Activated T-helper 9 cell treated with anti-CD3 and anti-CD28 coated beads, Interleukin-2, amount 50 U/mL, for 16 hours (primary cell): ENCODE data around the gene UBXN6.

ENCODE experiments used
- DNase-seq: peaks from one replicate; pipeline ENCODE4 v3.0.0-alpha.2; 2020; ENCODE audit warnings: low read depth

The UBXN6 gene

DNA sequence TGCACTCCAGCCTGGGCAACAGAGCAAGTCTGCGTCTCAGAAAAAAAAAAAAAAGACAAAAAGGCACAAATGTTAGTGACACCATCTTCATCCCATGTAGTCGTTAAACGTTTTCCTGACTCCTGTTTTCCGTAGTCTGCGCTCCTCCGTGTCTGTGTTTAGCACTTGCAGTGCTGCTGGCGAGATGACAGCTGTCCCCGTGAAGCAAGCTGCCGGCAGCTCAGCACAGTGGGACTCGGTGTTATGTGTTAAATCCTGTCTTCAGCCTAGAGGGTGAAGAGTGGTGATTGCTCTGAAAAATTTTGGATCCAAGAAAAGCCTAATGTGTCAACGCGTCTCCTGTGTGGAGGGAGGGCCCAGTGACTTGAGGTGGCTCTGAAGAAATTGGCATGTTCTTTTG is 18.4 kb downstream of the UBXN6 start:
- DNase-seq = no peak

DNA sequence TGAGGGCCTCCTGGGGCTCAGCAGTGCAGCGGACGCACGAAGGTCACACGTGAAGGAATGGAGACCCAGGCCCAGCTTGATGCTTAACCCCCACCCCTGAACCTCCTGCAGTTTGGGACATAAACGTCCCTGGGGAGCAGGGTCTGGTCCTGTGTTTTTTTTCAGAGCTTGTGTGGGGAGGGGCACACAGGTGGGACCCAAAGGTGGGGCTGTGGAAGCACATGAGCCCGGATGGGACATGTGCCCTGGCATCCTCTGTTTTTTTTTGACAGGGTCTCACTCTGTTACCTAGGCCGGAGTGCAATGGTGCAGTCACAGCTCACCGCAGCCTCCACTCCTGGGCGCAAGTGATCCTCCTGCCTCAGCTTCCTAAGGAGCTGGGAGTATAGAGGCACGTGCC is 20.5 kb downstream of the UBXN6 start:
- no peak for DNase-seq

DNA sequence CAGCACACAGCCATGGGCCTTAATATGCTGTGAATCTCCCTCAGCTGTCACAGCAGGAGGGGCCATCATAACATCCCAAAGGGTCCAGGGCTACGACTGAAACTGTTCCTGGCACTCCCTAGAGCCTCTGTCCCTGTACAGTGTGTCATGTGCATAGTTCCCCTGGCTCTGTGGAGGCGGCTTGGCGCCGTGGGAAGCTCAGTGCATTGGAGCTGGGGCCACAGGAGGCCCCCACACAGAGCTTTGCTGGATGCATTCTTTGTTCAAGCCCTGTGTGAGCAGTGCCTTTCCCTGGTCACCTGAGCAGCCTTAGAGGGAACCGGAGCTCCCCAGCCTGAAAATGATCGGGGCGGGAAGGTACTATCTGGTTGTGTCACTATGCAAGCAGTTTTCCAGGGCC is 21.4 kb downstream of the UBXN6 start:
- DNase-seq = no peak

DNA sequence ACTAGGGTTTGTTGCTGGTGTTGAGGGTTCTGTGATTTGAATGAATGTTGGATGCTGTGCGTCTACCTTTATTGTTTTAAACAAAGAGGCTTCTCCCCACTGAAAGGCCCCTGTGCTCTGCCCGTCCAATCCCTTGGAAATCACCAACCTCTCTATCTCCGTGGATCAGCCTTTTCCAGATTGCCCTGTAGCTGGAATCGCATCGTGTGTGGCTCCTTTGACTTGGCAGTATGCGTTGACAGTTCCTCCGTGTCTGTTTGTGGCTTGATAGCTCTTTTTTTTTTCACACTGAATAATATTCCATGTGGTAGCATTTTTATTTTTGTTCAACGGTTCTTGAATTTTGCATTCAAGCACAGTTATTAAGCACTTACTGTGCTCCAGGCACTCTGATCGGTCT is 23.2 kb downstream of the UBXN6 start:
- DNase-seq = no peak

DNA sequence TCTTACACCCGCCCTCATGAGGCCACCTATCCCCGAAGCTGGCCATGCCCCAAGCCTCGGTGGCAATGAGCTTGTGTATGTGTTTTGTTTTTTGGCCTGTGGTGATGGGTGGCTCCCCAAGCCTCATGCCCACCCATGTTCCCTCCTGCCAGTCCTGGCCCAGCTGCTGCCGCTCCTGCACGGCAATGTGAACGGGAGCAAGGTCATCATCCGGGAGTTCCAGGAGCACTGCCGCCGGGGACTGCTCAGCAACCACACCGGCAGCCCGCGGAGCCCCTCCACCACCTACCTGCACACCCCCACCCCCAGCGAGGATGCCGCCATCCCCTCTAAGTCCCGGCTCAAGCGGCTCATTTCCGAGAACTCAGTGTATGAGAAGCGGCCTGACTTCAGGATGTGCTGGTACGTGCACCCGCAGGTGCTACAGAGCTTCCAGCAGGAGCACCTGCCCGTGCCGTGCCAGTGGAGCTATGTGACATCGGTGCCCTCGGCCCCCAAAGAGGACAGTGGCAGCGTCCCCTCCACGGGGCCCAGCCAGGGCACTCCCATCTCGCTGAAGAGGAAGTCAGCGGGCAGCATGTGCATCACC is 24.6 kb downstream of the UBXN6 start:
- no peak for DNase-seq

DNA sequence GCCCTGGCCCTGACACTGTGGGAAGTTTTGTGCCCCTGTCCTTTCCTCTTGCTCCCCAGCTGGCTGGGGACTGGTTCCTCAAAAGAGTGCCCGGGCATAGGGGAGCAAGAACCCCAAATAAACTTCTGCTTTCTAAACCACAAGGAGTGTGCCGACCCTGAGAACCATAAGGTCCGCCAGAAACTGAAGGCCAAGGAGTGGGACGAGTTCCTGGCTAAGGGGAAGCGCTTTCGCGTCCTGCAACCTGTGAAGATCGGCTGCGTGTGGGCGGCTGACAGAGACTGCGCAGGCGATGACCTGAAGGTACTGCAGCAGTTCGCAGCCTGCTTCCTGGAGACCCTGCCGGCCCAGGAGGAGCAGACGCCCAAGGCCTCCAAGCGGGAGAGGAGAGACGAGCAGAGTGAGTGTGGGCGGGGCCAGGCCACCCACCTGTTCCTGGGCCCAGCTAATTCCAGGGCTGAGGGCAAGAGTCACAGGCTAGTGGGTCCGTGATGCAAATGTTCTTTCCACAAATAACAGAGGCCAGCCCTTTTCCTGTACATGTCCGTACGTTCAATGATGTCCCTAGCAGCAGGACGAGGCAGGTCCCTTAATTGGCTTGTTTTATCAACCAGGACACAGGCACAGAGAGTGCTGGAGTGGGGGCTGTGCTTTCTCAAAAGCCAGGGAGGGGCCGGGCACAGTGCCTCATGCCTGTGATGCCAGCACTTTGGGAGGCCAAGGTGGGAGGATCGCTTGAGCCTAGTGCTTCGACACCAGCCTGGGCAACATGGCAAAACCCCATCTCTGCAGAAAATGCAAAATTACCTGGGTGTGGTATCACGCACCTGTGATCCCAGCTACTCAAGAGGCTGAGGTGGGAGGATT is 25.6 kb downstream of the UBXN6 start:
- DNase-seq = no peak

DNA sequence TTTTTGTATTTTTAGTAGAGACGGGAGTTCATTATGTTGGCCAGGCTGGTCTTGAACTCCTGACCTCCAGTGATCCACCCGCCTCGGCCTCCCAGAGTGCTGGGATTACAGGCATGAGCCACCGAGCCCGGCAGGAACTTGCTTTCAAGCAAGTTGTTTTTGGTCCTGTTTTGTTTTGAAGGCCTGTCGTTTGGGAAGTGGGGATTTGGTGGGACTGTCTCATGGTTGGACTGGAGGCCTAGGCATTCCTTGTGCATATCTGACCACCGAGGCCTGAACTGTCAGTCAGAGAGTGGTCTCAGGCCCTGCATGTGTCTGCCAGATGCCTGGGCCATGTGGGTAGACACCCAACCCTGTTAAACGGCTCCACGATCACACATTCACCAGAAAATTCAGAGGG is 26.3 kb downstream of the UBXN6 start:
- no peak for DNase-seq

DNA sequence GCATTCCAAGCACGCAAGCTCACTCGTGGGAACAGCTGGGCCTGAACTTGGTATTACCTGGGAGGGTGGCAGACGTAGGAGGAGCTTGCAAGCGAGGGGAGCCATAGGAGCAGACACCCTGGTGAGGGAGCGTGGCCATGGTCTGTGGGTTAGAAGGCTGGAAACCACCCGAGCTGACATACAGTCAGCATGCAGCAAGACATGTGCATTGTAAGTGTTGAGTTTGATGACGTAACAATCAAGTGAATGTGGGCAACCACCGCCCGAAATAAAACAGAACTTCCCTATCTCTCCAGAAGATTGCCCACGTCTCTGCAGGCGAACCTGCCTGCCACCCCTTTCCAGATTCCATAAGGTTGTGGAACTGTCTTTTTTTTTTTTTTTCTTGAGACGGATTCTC is 26.8 kb downstream of the UBXN6 start:
- no peak for DNase-seq

DNA sequence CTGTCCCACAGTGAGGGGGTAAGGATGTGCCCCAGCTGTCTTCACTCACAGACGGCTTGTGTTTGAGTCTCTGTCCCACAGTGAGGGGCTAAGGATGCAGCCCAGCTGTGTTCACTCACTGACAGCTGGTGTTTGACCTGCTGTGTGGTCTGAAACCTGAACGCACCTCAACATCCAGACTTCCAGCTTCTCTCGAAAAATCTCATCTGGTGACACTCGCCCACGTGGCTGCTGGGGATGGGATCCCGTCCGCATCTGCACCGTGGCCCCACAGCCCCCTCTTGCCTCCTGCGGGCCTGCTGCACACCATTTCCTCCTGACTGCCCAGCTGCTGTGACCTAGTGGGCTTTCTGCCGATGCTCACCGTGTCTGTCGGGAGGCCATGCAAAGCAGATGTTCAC is 27.8 kb downstream of the UBXN6 start:
- DNase-seq = no peak

DNA sequence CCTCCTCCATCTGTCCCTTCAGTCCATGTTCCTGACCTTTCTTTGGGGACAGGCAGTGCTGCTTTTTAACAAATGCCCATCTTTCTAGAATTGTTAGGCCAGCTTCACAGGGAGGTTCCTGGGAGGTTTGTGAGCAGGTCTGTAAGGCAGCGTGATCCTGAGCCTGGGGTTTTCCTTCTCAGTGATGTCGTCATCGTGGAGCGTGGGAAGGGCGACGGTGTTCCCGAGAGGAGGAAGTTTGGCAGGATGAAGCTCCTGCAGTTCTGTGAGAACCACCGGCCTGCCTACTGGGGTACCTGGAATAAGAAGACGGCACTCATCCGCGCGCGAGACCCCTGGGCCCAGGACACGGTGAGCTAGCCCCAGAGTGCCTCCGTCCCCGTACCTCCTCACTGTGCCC is 28.3 kb downstream of the UBXN6 start:
- DNase-seq = no peak

DNA sequence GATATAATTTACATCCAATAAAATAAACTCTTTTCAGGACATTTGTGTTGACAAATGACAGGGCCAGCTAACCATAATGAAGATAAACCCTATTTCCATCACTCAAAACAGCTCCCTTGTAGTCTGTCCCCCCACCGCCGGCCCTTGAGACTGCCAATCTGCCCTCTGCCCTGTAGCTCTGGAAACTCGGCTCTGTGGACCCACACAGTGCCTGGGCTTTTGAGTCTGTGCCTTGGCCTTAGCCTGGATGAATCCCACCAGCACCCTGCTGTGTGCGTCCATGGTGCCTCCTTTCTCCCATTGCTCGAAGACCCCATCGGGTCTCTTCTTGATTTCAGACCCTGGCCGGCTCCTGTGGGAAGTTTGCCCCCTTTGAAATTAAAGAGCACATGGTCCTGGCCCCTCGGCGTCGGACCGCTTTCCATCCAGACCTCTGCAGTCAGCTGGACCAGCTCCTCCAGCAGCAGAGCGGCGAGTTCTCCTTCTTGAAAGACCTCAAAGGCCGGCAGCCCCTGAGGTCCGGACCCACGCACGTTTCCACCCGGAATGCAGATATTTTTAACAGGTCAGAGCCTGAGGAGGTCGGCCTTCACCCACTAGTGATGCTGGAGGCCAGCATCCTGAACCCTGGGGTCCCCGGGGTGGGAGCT is 29.1 kb downstream of the UBXN6 start:
- DNase-seq = no peak

DNA sequence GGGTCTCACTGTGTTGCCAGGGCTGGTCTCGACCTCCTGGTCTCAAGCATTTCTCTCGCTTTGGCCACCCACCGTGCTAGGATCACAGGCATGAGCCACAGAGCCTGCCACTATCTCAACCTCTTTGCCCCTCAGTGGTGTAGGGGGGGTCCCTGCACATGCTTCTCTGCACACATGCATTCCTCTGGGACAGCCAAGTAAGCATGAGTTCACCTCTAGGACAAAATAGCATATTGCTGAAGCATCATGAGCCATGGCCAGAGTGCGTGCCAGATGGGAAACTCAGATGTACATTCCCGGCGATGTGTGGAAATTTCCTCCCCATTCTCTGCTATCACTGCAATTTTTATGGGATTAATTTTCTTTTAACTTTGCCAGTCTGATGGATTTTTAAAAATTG is 32.1 kb downstream of the UBXN6 start:
- DNase-seq = no peak

DNA sequence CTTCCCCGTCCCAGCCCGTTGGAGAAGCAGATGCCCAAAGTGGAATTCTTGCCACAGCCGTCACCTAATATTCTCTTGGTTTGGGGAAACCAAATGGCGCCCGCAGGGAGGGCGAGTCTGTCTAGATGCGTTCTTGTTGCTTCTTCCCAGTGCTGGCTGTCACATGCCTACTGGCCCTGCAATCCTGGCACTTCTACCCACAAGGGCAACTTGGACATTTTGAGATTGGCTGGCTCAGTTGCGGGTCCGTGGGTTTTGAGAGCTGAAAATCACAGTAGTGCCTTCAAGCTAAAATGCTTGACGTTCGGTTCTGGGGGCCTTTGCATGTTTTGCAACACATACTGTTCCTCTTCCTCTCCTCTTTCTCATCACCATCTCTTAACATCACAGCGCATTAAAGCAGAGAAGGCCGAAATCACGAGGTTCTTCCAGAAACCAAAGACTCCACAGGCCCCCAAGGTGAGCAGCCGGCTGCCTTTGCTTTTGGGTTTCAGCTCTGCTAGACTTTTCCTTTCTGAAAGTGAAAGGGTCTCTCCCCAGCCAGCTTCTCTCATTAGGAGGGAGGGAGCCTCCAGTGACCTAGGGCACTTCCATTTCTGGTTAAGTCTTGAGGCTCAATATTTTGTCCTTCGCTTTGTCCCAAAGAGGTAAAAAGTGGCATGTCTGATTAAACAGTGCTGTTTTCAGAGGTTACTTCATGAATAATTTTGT is 34.0 kb downstream of the UBXN6 start:
- no peak for DNase-seq

DNA sequence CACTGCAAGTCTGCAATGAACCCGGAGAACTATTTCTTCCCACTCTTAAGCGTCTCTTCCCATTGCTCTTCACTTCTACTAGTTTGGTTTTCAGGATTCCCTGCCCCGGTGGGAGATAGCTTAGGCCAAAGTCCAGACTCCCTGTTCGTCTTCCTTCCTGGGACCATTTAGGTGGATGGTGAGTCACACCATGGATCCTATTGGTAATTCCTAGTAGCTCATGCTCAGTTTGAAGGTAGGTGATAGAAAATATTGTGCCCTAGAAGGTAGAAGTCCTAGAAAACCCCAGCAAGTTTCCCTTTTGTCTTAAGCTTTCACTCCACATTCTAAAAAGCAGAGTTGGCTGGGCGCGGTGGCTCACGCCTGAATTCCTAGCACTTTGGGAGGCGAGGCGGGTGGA is 41.3 kb downstream of the UBXN6 start:
- no peak for DNase-seq

DNA sequence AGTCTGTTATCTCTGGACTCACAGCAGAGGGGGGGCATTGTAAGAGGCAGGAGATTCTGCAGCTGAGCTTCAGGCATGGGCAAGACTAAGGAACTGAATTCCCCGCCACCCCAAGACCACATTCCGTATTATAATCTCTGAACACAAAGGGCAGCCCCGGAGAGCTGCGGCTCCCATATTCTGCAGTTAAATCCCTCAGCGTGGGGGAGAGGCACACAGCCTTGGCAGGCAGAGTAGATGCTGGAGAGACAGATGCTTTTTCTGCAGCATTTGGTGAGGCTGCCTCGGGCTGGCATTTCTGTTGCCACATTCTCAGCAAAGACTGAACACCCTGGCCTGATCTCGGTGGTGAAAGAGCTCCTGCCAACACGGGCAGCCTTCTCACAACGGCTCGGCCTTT is 42.2 kb downstream of the UBXN6 start:
- DNase-seq = no peak

DNA sequence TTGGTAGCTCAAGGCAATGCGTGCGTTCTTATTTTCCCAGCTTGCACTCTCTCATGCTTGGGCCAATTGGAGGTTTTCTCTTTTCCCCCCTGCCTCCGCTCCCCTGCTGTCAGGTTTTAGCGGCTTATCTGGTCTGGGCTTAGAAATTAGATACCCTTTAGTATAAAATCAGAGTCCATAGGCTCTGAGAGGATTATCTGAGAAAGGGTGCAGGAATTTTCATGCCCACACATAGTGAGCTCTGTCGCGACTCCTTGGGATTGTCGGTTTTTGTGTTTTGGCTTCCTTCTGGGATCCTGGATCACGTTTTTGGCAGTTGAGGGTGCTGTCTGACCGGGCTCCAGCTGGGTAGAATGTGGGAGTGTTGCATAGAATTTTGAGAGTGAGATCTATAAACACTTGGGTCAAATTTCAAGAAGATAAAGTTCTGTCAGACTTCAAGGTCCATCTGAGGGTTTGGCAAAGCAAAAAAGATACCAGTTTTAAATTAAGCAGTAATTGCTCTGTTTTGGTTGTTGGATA is 42.7 kb downstream of the UBXN6 start:
- no peak for DNase-seq

DNA sequence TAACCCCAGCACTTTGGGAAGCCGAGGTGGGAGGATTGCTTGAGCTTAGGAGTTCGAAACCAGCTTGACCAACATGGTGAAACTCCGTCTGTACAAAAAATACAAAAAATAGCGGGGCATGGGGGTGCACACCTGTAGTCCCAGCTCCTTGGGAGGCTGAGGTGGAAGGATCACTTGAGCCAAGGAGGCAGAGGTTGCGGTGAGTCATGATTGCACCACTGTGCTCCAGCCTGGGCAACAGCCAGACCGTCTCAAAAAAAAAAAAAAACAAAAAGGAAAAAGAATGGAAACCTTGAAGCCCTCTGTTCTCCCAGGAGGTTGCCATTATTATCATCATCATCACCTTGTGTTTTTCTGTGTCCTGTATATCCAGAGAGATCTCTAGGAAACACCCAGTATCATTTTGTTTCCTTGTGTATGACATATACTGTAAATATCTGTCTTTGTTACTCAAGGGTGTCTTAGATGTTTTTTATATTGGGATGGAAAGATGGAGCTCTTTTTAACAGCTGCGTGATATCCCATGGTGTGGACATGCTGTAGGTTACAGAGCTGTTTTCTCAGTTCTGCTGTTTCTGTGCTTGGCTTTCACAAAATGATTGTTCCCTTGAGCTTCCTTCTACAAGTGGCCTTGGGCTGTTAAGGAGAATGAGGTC is 43.3 kb downstream of the UBXN6 start:
- no peak for DNase-seq

DNA sequence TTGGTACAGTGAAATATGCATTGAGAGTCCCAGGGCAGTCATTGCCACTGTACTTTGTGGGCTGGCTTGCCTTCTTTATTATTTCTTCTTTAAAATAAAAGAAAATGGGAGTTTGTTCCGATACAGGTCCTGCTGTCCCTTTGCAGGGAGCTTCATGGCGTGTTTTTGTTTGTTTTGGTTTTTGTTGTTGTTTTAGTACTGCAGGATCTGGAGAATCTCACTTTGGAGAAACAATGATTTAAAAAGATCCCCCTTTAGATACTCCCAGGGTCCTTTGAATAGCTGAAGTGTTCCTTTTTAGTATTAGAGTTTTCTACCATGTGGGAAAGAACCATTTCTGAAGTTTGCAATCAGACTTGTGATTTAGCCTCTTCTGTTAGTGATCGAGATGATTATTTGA is 44.0 kb downstream of the UBXN6 start:
- DNase-seq = no peak

DNA sequence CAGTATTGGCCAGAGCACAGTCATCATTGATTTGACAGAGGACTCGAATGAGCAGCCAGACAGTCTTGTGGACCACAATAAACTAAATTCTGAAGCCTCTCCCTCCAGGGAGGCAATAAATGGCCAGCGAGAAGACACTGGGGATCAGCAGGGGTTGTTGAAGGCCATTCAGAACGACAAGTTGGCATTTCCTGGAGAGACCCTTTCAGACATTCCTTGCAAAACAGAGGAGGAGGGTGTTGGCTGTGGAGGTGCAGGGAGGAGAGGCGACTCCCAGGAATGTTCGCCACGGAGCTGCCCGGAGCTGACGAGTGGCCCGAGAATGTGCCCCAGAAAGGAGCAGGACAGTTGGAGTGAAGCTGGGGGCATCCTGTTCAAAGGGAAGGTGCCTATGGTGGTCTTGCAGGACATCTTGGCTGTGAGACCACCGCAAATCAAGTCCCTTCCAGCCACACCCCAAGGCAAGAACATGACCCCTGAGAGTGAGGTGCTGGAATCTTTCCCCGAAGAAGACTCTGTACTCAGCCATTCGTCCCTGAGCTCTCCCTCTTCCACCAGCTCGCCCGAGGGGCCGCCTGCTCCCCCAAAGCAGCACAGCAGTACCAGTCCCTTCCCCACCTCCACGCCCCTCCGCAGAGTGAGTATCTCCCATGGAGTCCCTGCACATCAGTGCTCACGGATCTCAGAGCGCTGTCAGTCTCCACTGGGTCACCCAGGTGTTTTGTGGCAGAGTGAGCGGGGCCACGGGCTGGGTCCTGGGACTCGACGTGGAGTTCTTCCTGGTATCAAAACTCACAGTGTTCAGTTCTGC is 48.3 kb downstream of the UBXN6 start:
- no peak for DNase-seq

DNA sequence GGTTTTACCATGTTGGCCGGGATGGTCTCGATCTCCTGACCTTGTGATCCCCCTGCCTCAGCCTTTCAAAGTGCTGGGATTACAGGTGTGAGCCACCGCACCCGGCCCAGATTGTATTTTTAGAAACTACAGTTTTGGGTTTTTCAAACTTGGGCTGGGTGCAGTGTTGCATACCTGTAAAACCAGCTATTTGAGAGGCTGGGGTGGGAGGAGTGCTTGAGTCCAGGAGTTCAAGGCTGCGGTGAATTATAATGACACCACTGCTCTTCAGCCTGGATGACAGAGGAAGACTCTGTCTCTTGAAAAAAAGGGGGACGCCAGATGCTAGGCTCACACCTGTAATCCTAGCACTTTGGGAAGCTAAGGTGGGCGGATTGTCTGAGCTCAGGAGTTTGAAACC is 51.0 kb downstream of the UBXN6 start:
- DNase-seq = no peak

DNA sequence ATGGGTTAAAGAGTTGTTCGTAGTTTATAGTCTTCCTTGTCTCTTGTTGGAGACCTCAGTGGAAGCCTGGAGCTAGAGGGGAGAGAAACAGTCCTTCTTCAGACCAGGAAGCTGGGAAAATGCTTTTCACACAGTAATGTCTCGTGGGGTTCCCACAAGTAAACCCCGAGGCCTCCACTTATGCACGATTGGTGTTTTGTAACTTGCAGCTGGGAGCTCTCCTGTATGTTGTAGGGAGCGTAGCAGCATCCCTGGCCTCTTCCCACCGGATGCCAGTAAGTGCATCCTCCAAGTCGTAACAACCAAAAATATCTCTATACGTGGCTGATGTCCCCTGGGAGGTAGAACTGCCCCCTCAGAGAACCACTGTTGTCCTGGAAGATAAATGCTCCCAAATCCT is 51.6 kb downstream of the UBXN6 start:
- no peak for DNase-seq
